Natural killer cell (primary cell): Measurements from ENCODE around the gene KLK11. TPM values are rescaled to one million over a fixed set of nuclear protein-coding genes. Genes with fewer than 3 reads are reported as not detected.

Experiments
- ATAC-seq, 3 donors: fragments of 150-1000 bp in 2 of 3; fragments of 200-7000 bp in 1 of 3; cut with Tn5 transposase; 1 replicate in 1 of 3; 2 replicates in 2 of 3; pipeline ENCODE4 v1.10.0; 2021; ENCODE audit warnings: mild to moderate bottlenecking in 2 of 3, moderate library complexity in 2 of 3
- DNase-seq, 2 donors: peaks; one replicate each; pipeline versions ENCODE4 v3.0.0 to v3.0.0-alpha.2; 2013 to 2021; ENCODE audit warnings: mixed read lengths in 1 of 2
- H3K27ac ChIP-seq: one replicate; pipeline ENCODE4 v1.5.1; 2013; ENCODE audit warnings: mild to moderate bottlenecking, low read length
- H3K27me3 ChIP-seq: one replicate; pipeline ENCODE4 v1.6.1; 2013; ENCODE audit warnings: low read length; ENCODE audit not compliant: control insufficient read depth, insufficient read depth
- H3K36me3 ChIP-seq: one replicate; pipeline ENCODE4 v1.6.1; 2013; ENCODE audit warnings: low read length; ENCODE audit not compliant: control insufficient read depth, insufficient read depth
- H3K4me1 ChIP-seq: one replicate; pipeline ENCODE4 v1.6.1; 2013; ENCODE audit warnings: low read length; ENCODE audit not compliant: control insufficient read depth, insufficient read depth
- H3K4me3 ChIP-seq: one replicate; pipeline ENCODE4 v1.5.1; 2013; ENCODE audit warnings: low read length
- H3K9me3 ChIP-seq: one replicate; pipeline ENCODE4 v1.6.1; 2013; ENCODE audit warnings: low read length; ENCODE audit not compliant: control insufficient read depth, insufficient read depth
- H3K27ac Mint-ChIP-seq, 2 donors: one replicate each; pipeline ENCODE4 v1.8.0; 2022; ENCODE audit warnings: mild to moderate bottlenecking in 2 of 2, mixed read lengths in 2 of 2, moderate library complexity in 1 of 2
- H3K27me3 Mint-ChIP-seq, 2 donors: one replicate each; pipeline ENCODE4 v1.8.0; 2022; ENCODE audit warnings: low read depth in 2 of 2, mixed read lengths in 2 of 2
- H3K36me3 Mint-ChIP-seq: one replicate; pipeline ENCODE4 v1.8.0; 2022; ENCODE audit warnings: mixed read lengths
- H3K4me1 Mint-ChIP-seq, 2 donors: one replicate each; pipeline ENCODE4 v1.8.0; 2022; ENCODE audit warnings: mixed read lengths in 2 of 2
- H3K4me3 Mint-ChIP-seq: one replicate; pipeline ENCODE4 v1.8.0; 2022; ENCODE audit warnings: mild to moderate bottlenecking, moderate library complexity, mixed read lengths
- H3K9me3 Mint-ChIP-seq, 2 donors: one replicate each; pipeline ENCODE4 v1.8.0; 2022; ENCODE audit warnings: mixed read lengths in 2 of 2
- CTCF ChIP-seq: fragments of 200-600 bp; IDR thresholded peaks from one replicate; pipeline ENCODE4 v1.8.0; 2022; ENCODE audit warnings: antibody characterized with exemption
- WGBS: methylation state at CpG from one replicate; pipeline ENCODE4 v1.1.7; 2013; ENCODE audit warnings: missing lambda C conversion rate; ENCODE audit not compliant: insufficient coverage; 5-methylcytosine and 5-hydroxymethylcytosine counted together
- intact Hi-C: fragments of 100-400 bp; cut with micrococcal nuclease; formaldehyde crosslinking; loops from one replicate; pipeline ENCODE4 v1.14.2; 2022
- total RNA-seq, 4 donors: library from RNA; stranded (reverse); fragments of 120-200 nt in 1 of 4; gene quantifications; one replicate each; pipeline versions ENCODE4 v1.2.3 to v1.2.4, GENCODE V29; 2013 to 2022

The KLK11 gene
- total RNA-seq, 3 donors from 2014 or later (not counting 1 experiment from before 2014, with no cell fraction given), result not detected

DNA sequence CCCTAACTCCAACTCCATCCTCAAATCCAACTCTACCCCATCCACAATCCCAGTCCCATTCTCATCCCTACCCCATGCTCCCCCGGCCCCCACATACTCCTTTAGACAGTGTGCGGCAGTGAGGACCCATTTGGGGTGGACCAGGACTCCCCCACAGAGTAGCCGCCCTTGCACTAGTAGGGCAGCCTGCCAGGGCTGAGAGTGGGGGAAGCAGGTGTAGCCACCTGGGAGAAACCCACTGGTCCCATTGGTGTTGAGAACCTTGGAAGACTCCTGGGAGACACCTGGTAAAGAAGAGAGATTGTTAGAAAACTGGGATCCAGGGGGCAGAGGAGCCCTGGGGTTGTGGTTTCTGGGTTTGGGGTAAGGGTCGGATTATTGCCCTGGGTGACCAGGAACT is 33.9 kb upstream of the KLK11 start:
- peaks cover 8% of the 10 kb centered on the region for H3K4me1 ChIP-seq
- H3K36me3 ChIP-seq, result no peaks in the 10 kb centered on the region
- no peak overlapping the region for H3K4me3 Mint-ChIP-seq
- H3K9me3 ChIP-seq, result no peaks in the 10 kb centered on the region
- peaks cover 0 to 3% of the 10 kb centered on the region in 2 donors for H3K4me1 Mint-ChIP-seq
- intact Hi-C loops, result no loop called here
- peaks cover 3 to 4% of the 10 kb centered on the region in 2 donors for H3K9me3 Mint-ChIP-seq
- no peak overlapping the region for H3K27ac Mint-ChIP-seq
- H3K27me3 Mint-ChIP-seq, result peaks cover 12 to 34% of the 10 kb centered on the region in 2 donors
- H3K4me3 ChIP-seq, result no peak overlapping the region
- WGBS, result 64% methylated on average over 4 of the region's 4 CpGs
- H3K27ac ChIP-seq, result no peak overlapping the region
- no peak for TF ChIP-seq CTCF
- DNase-seq, result no peak
- no peaks in the 10 kb centered on the region for H3K36me3 Mint-ChIP-seq
- H3K27me3 ChIP-seq, result peaks cover 6% of the 10 kb centered on the region
- ATAC-seq, result no peak

GRCh38 chr19:51059715-51060114 is 33.3 kb upstream of the KLK11 start:
- H3K36me3 Mint-ChIP-seq, result no peaks in the 10 kb centered on the region
- ATAC-seq (no peak), DNase-seq (no peak)
- peaks cover 18 to 34% of the 10 kb centered on the region in 2 donors for H3K27me3 Mint-ChIP-seq
- Histone ChIP-seq H3K4me1 (peaks cover 3% of the 10 kb centered on the region), H3K9me3 (no peaks in the 10 kb centered on the region), H3K36me3 (no peaks in the 10 kb centered on the region), H3K27ac (no peak overlapping the region), H3K27me3 (peaks cover 3% of the 10 kb centered on the region), H3K4me3 (no peak overlapping the region)
- no peak overlapping the region for H3K27ac Mint-ChIP-seq
- TF ChIP-seq CTCF, result no peak
- H3K9me3 Mint-ChIP-seq, result peaks cover 3 to 4% of the 10 kb centered on the region in 2 donors
- H3K4me1 Mint-ChIP-seq, result no peaks in the 10 kb centered on the region
- intact Hi-C loops, result no loop called here
- no peak overlapping the region for H3K4me3 Mint-ChIP-seq
- WGBS, result 85% methylated on average over 4 of the region's 7 CpGs

- no peak overlapping the region for H3K4me3 Mint-ChIP-seq
- no peak for DNase-seq
- Histone ChIP-seq H3K27ac (no peak overlapping the region), H3K9me3 (no peaks in the 10 kb centered on the region), H3K36me3 (no peaks in the 10 kb centered on the region), H3K4me3 (no peak overlapping the region), H3K27me3 (peaks cover 3% of the 10 kb centered on the region), H3K4me1 (no peaks in the 10 kb centered on the region)
- H3K27ac Mint-ChIP-seq, result no peak overlapping the region
- peaks cover 36% of the 10 kb centered on the region in 2 donors for H3K27me3 Mint-ChIP-seq
- H3K36me3 Mint-ChIP-seq, result no peaks in the 10 kb centered on the region
- no peaks in the 10 kb centered on the region for H3K9me3 Mint-ChIP-seq
- no peak for ATAC-seq
- TF ChIP-seq CTCF, result no peak
- intact Hi-C loops, result no loop called here
- H3K4me1 Mint-ChIP-seq, result no peaks in the 10 kb centered on the region
Observed at GRCh38 chr19:51055866-51056265, 29.4 kb upstream of the KLK11 start.

- Mint-ChIP-seq H3K27me3 (peaks cover 12 to 21% of the 10 kb centered on the region in 2 donors), H3K4me3 (no peak overlapping the region), H3K27ac (no peak overlapping the region), H3K36me3 (no peaks in the 10 kb centered on the region), H3K9me3 (no peaks in the 10 kb centered on the region), H3K4me1 (no peaks in the 10 kb centered on the region)
- ATAC-seq (no peak), DNase-seq (no peak)
- no peaks in the 10 kb centered on the region for H3K36me3 ChIP-seq
- TF ChIP-seq CTCF, result no peak
- H3K27me3 ChIP-seq, result no peaks in the 10 kb centered on the region
- H3K9me3 ChIP-seq, result no peaks in the 10 kb centered on the region
- no peak overlapping the region for H3K4me3 ChIP-seq
- whole genome bisulfite sequencing, result 21% methylated on average over 4 of the region's 4 CpGs
- H3K4me1 ChIP-seq, result no peaks in the 10 kb centered on the region
- intact Hi-C loops, result no loop called here
- H3K27ac ChIP-seq, result no peak overlapping the region
Observed at GRCh38 chr19:51047031-51047335, 20.6 kb upstream of the KLK11 start.
